Type B pancreatic cell (in vitro differentiated cells): ENCODE measurements around the gene GALK2. TPM values are rescaled to one million over a fixed set of nuclear protein-coding genes. Genes with fewer than 3 reads are reported as not detected.

Experiments used
- DNase-seq: peaks from one replicate; pipeline ENCODE4 v3.0.0; 2021; ENCODE audit warnings: mixed read lengths; ENCODE audit not compliant: unreplicated experiment; ENCODE audit errors: extremely low spot score
- H3K27ac Mint-ChIP-seq: 2 replicates; pipeline ENCODE4 v1.8.0; 2021; ENCODE audit warnings: mild to moderate bottlenecking, mixed read lengths
- H3K27me3 Mint-ChIP-seq: 2 replicates; pipeline ENCODE4 v1.8.0; 2021; ENCODE audit warnings: mixed read lengths
- H3K36me3 Mint-ChIP-seq: 2 replicates; pipeline ENCODE4 v1.8.0; 2021; ENCODE audit warnings: mixed read lengths
- H3K4me1 Mint-ChIP-seq: one replicate; pipeline ENCODE4 v1.8.0; 2021; ENCODE audit warnings: mixed read lengths; ENCODE audit not compliant: unreplicated experiment
- H3K4me3 Mint-ChIP-seq: 2 replicates; pipeline ENCODE4 v1.8.0; 2021; ENCODE audit warnings: mild to moderate bottlenecking, mixed read lengths
- H3K9me3 Mint-ChIP-seq: 2 replicates; pipeline ENCODE4 v1.8.0; 2021; ENCODE audit warnings: mixed read lengths
- total RNA-seq: library from RNA; stranded (reverse); gene quantifications from 2 replicates; pipeline ENCODE4 v1.2.1, GENCODE V29; 2021; ENCODE audit warnings: low replicate concordance
- TF ChIP-seq, protein P1 (sequence below): fragments of 200-600 bp; sonication (generic); conservative IDR thresholded peaks from 2 replicates; pipeline ENCODE4 v1.5.0; 2021; ENCODE audit warnings: antibody characterized with exemption, mild to moderate bottlenecking

Gene GALK2
- total RNA-seq, 1 donor from 2014 or later = 24.9 TPM

DNA sequence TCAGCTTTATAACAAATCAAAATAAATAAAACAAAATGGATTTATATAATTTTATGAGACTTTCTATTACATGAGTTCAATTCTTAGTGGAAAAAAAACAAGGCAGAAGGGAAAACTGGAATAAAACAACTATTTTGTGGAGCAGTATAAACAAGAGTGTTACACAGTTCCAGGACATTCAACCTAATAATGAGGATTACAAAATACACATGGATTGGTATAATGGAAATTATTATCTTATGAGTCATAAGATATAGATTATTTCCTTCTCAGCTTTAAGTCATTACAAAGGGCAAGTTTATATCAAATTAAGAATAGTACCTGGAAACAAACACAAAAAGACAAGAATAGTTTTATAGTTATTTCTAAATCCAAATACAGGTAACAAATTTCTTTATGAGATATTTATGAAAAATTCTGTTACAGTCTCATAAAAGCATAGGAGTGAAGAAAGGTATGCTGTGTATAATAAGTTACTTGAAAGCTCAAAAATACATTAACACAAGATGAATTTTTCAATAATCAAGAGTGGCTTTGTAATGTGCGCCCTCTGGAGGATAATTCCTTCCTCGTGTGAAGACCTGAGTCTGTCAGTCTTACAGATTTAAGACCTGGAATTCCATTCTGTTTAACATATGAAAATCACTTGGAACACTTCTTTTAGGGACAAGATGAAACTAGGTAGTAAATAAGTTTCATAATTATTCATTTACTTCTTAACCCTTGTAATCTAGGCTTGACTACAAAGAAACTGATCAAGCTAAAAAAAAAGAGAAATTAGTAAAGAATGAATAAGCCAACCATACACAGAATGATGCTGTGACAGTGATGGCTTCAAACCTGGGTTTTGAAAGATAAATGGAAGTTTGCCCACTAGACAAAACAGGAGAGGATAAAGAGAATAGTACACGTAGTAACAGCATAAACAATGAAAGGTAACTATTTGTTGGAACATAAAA lies 24.1 kb upstream of the GALK2 start:
- H3K4me1 Mint-ChIP-seq = peaks cover 11% of the 10 kb centered on the region
- peaks cover 18% of the 10 kb centered on the region for H3K36me3 Mint-ChIP-seq
- H3K4me3 Mint-ChIP-seq = no peak overlapping the region
- no peaks in the 10 kb centered on the region for H3K27me3 Mint-ChIP-seq
- H3K27ac Mint-ChIP-seq = no peak overlapping the region
- DNase-seq = no peak
- no peaks in the 10 kb centered on the region for H3K9me3 Mint-ChIP-seq
- TF ChIP-seq, protein P1, sequence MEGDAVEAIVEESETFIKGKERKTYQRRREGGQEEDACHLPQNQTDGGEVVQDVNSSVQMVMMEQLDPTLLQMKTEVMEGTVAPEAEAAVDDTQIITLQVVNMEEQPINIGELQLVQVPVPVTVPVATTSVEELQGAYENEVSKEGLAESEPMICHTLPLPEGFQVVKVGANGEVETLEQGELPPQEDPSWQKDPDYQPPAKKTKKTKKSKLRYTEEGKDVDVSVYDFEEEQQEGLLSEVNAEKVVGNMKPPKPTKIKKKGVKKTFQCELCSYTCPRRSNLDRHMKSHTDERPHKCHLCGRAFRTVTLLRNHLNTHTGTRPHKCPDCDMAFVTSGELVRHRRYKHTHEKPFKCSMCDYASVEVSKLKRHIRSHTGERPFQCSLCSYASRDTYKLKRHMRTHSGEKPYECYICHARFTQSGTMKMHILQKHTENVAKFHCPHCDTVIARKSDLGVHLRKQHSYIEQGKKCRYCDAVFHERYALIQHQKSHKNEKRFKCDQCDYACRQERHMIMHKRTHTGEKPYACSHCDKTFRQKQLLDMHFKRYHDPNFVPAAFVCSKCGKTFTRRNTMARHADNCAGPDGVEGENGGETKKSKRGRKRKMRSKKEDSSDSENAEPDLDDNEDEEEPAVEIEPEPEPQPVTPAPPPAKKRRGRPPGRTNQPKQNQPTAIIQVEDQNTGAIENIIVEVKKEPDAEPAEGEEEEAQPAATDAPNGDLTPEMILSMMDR = peak; percentile 80

DNA sequence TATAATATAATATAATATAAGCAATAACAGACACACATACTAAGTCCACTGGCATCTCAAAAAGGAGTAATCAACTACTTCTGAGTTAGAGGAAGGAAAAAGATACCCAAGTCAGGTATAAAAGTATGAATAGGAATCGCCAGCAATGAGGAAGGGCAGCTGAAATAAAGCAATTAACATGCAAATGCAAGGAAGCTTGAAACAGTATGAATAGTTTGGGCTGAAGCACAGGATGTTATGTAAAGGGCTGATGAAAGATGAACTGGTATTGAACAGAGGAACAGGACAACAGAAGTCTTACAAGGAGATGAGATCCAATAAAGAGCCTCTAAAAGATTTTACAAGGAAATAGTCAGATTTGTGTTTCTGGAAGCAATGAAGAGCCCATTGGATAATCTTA lies 21.7 kb upstream of the GALK2 start:
- Mint-ChIP-seq H3K9me3 (no peaks in the 10 kb centered on the region), H3K4me3 (no peak overlapping the region), H3K27ac (peak overlapping the region; percentile 13)

DNA sequence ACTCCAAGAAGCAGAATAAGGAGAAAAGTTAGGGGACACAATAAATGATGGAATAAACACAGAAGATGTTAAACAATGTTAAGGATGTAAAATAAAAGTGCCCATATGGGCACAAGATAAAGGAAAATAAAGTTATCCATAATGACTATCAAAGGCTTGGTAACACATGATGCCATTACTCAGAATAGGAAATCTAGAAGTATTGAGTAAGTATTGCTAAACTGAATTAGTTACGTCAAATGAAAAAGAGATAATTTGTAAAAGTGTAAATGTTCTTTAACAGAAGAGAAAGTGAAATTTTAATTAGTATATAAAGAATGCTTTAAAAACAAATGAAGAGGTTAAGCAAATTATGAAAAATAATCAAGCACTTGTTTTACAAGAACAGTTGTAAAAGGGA lies 21.3 kb upstream of the GALK2 start:
- H3K4me1 Mint-ChIP-seq = peaks cover 21% of the 10 kb centered on the region

More for the DNA sequence above, 21.7 kb upstream of the GALK2 start:
- TF ChIP-seq, protein P1 = no peak
- Mint-ChIP-seq H3K27me3 (no peaks in the 10 kb centered on the region), H3K36me3 (peaks cover 6% of the 10 kb centered on the region), H3K4me1 (peaks cover 17% of the 10 kb centered on the region)
- no peak for DNase-seq

DNA sequence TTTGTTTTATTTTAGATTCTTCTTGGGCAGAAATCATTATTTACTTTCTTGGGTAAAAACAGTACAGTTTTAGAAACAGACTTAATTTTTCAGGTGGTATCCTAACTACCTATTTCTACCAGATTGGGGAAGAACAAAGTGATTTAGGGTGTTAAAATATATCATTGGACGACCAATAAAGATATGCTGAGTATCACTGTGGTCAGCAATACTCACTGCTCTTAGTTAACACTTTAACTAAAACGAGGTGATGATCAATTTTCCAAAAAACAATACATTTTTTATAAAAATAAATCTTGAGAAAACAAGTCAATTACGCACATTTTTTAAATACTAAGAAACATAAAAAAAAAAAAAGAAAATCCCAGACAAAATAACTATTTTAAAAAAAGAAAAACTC lies 18.2 kb upstream of the GALK2 start:
- H3K9me3 Mint-ChIP-seq = no peaks in the 10 kb centered on the region

More for the DNA sequence above, 21.3 kb upstream of the GALK2 start:
- Mint-ChIP-seq H3K4me3 (no peak overlapping the region), H3K27ac (peak overlapping the region; percentile 13), H3K36me3 (peaks cover 3% of the 10 kb centered on the region), H3K27me3 (no peaks in the 10 kb centered on the region), H3K9me3 (no peaks in the 10 kb centered on the region)
- TF ChIP-seq, protein P1 = no peak
- DNase-seq = no peak

DNA sequence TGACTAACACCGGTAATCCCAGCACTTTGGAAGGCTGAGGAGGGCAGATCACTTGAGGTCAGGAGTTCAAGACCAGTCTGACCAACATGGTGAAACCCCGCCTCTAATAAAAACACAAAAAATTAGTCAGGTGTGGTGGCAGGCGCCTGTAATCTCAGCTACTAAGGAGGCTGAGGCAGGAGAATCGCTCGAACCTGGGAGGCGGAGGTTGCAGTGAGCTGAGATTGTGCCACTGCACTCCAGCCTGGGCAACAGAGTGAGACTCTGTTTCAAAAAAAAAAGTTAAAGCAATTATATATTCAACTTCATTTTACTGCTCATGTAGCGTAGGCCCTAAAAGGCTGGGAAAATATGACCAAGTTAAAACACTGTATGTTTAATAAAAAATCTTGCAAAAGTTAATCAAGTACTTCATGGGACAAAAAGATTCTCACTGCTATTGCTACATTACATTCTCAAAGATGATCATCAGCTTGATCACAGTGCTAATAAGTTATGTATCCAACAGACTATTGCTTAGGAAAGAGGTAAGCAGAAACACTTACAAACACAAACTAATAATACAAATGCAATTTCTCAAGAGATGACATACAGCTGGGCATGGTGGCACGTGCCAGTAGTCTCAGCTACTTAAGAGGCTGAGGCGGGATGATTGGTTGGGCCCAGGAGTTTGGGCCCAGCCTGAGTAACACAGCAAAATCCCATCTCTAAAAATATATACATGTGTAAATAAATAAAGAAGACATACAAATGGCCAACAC lies 17.3 kb upstream of the GALK2 start:
- no peaks in the 10 kb centered on the region for H3K27me3 Mint-ChIP-seq
- DNase-seq = no peak
- peaks cover 45% of the 10 kb centered on the region for H3K4me1 Mint-ChIP-seq
- no peaks in the 10 kb centered on the region for H3K9me3 Mint-ChIP-seq
- TF ChIP-seq, protein P1 = no peak
- H3K36me3 Mint-ChIP-seq = peaks cover 3% of the 10 kb centered on the region
- peak overlapping the region; percentile 100 for H3K4me3 Mint-ChIP-seq
- H3K27ac Mint-ChIP-seq = peak overlapping the region; percentile 20

More for the DNA sequence above, 18.2 kb upstream of the GALK2 start:
- H3K36me3 Mint-ChIP-seq = peaks cover 3% of the 10 kb centered on the region
- TF ChIP-seq, protein P1 = no peak
- DNase-seq = no peak
- H3K27me3 Mint-ChIP-seq = no peaks in the 10 kb centered on the region
- H3K27ac Mint-ChIP-seq = no peak overlapping the region
- H3K4me1 Mint-ChIP-seq = peaks cover 42% of the 10 kb centered on the region
- no peak overlapping the region for H3K4me3 Mint-ChIP-seq
